Thyroid gland (tissue), 4 donors: ENCODE measurements around the gene ADCY1. TPM values are rescaled to one million over a fixed set of nuclear protein-coding genes. Genes with fewer than 3 reads are reported as not detected.

ENCODE experiments used
- DNase-seq, 2 donors: peaks; one replicate each; pipeline ENCODE4 v3.0.0-alpha.2; 2019
- H3K27ac ChIP-seq, 3 donors: fragments of 200-600 bp; sonication (generic); 1 replicate in 2 of 3; 2 replicates in 1 of 3; pipeline ENCODE4 v1.5.1; 2016 to 2019; ENCODE audit warnings: mild to moderate bottlenecking in 1 of 3, moderate library complexity in 1 of 3
- H3K27me3 ChIP-seq: fragments of 200-600 bp; sonication (generic); one replicate; pipeline ENCODE4 v1.5.1; 2019
- H3K36me3 ChIP-seq, 2 donors: fragments of 200-600 bp; sonication (generic); one replicate each; pipeline ENCODE4 v1.5.1; 2016 to 2019
- H3K4me1 ChIP-seq, 2 donors: fragments of 200-600 bp; sonication (generic); one replicate each; pipeline ENCODE4 v1.5.1; 2017 to 2019
- H3K4me3 ChIP-seq, 3 donors: fragments of 200-600 bp; sonication (generic); replicated peaks in 1 of 3; 1 replicate in 2 of 3; 2 replicates in 1 of 3; pipeline ENCODE4 v1.5.1; 2016; ENCODE audit warnings: mild to moderate bottlenecking in 1 of 3
- H3K9me3 ChIP-seq: fragments of 200-600 bp; sonication (generic); one replicate; pipeline ENCODE4 v1.5.1; 2017
- CTCF ChIP-seq, 6 experiments: fragments of 200-600 bp in 3 of 6; fragments of 450-650 bp in 3 of 6; sonication (generic) in 3 of 6; IDR thresholded peaks; one replicate each; pipeline ENCODE4 v1.5.1; 2016 to 2019; ENCODE audit warnings: antibody characterized with exemption in 6 of 6, mild to moderate bottlenecking in 2 of 6, inconsistent platforms in 1 of 6, moderate library complexity in 1 of 6
- POLR2A ChIP-seq, 2 donors: fragments of 450-650 bp; IDR thresholded peaks; one replicate each; pipeline ENCODE4 v1.6.1; 2017; ENCODE audit warnings: antibody characterized with exemption in 2 of 2, mild to moderate bottlenecking in 2 of 2, moderate library complexity in 1 of 2
- WGBS, 2 donors: methylation state at CpG; one replicate each; pipeline ENCODE4 v1.1.5; 2017; 5-methylcytosine and 5-hydroxymethylcytosine counted together
- intact Hi-C: fragments of 100-400 bp; cut with DNase I; formaldehyde crosslinking; loops from one replicate; pipeline ENCODE4 v1.15.1; 2023
- total RNA-seq, 4 donors: library from RNA; depleted of rRNA; stranded (reverse); fragments of >200 nt; gene quantifications; one replicate each; pipeline ENCODE4 v1.2.3, GENCODE V29; 2016

The ADCY1 gene
- total RNA-seq, 4 donors from 2014 or later: 5.8 to 11.6 (median 7.7) TPM

DNA sequence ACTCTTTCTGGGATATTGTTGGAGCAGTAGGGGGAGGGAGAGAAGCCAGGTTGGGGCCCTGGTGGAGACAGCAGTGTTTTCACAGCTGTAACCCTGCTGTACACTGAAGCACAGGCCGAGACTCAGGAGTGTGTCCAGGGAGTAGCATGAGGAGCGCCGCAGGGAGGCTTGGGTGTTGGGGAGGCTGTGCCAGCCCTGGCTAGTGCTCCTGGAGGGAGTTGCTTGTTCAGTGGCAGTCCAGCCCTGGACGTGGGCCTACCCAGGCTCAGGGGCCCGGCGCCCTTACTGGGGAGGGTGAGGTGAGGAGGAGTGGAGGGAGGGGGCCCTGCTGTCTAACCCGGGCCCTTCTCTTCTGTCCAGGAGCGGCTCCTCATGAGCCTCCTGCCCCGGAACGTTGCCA, 35.9 kb downstream of the ADCY1 start:
- H3K36me3 ChIP-seq: no peaks in the 10 kb centered on the region
- DNase-seq: no peak
- no peak overlapping the region for H3K27ac ChIP-seq
- no peaks in the 10 kb centered on the region for H3K4me1 ChIP-seq
- intact Hi-C loops: no loop called here
- 75% methylated on average over 10 of the region's 10 CpGs for WGBS, 2 donors
- no peak overlapping the region for H3K4me3 ChIP-seq
- no peaks in the 10 kb centered on the region for H3K27me3 ChIP-seq
- no peak for TF ChIP-seq POLR2A (IDR thresholded peaks at IDR 0.05)
- no peak for TF ChIP-seq CTCF (IDR thresholded peaks at IDR 0.05)
- no peaks in the 10 kb centered on the region for H3K9me3 ChIP-seq

GRCh38 chr7:45610660-45611299, 36.6 kb downstream of the ADCY1 start:
- DNase-seq: no peak
- Histone ChIP-seq H3K27me3 (no peaks in the 10 kb centered on the region), H3K4me3 (no peak overlapping the region), H3K36me3 (no peaks in the 10 kb centered on the region), H3K9me3 (no peaks in the 10 kb centered on the region), H3K27ac (no peak overlapping the region), H3K4me1 (no peaks in the 10 kb centered on the region)
- intact Hi-C loops: no loop called here
- TF ChIP-seq CTCF (IDR thresholded peaks at IDR 0.05) (no peak), POLR2A (IDR thresholded peaks at IDR 0.05) (no peak)
- 72 to 79% methylated on average over 3 of the region's 3 CpGs for WGBS, 2 donors

DNA sequence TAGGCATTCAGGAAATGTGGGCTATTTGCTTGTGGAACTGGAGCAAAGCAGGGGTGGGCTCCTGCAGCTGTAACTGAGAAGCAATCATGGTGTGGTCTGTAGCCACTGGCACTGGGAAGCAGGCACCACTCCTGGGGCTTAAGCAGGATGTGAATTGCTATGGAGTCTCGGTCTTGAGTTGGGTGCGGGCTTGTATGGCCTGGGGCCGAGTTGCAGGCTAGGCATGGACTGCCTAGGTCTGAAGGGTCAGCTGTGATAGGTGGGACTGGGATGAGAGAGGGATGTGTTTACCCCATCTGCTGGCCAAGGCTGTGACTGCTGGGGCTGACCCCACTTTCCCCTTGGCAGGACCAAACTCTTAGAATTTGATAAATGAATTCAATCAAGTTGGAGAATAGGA, 43.0 kb downstream of the ADCY1 start:
- DNase-seq: no peak
- H3K4me1 ChIP-seq: no peaks in the 10 kb centered on the region
- H3K27me3 ChIP-seq: no peaks in the 10 kb centered on the region
- whole genome bisulfite sequencing, 2 donors: 83 to 88% methylated on average over 3 of the region's 3 CpGs
- no peak for TF ChIP-seq POLR2A (IDR thresholded peaks at IDR 0.05)
- intact Hi-C loops: no loop called here
- no peak overlapping the region for H3K4me3 ChIP-seq
- no peaks in the 10 kb centered on the region for H3K9me3 ChIP-seq
- H3K36me3 ChIP-seq: no peaks in the 10 kb centered on the region
- no peak overlapping the region for H3K27ac ChIP-seq

GRCh38 chr7:45622058-45622457, 47.9 kb downstream of the ADCY1 start:
- no peaks in the 10 kb centered on the region for H3K9me3 ChIP-seq
- H3K27ac ChIP-seq: no peak overlapping the region
- no peak for DNase-seq
- 87 to 90% methylated on average over 6 to 9 of the region's 9 CpGs for WGBS, 2 donors
- H3K4me3 ChIP-seq: no peak overlapping the region
- no peaks in the 10 kb centered on the region for H3K36me3 ChIP-seq
- intact Hi-C loops: no loop called here
- TF ChIP-seq CTCF (IDR thresholded peaks at IDR 0.05) (no peak), POLR2A (IDR thresholded peaks at IDR 0.05) (no peak)
- H3K27me3 ChIP-seq: no peaks in the 10 kb centered on the region
- no peaks in the 10 kb centered on the region for H3K4me1 ChIP-seq

DNA sequence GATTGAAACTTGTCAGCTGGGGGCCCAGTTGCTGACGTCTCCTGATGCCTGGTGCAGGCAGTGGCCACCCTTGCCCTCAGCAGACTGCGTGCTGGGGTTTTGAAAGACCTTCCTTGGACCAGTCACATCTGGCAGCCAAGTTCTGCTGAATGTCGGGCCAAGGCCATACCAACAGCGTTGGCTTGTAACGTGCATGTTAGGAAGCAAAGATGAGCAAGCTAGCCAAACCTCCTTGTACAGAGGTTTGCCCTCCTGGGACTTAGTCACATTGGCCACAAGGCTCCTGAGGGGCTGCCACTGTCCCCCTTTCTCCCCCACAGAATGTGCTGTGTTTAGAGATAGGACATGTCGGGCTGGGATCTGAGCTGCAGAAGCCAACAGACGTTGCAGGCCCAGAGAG, 49.0 kb downstream of the ADCY1 start:
- Histone ChIP-seq H3K27ac (no peak overlapping the region), H3K4me3 (no peak overlapping the region), H3K9me3 (no peaks in the 10 kb centered on the region), H3K27me3 (no peaks in the 10 kb centered on the region), H3K4me1 (no peaks in the 10 kb centered on the region), H3K36me3 (no peaks in the 10 kb centered on the region)
- TF ChIP-seq POLR2A (IDR thresholded peaks at IDR 0.05): no peak
- TF ChIP-seq CTCF (IDR thresholded peaks at IDR 0.05): no peak
- DNase-seq: no peak
- 70 to 94% methylated on average over 2 to 7 of the region's 7 CpGs for WGBS, 2 donors
- intact Hi-C loops: no loop called here
